ENCODE results near the gene EYA2. TPM values are rescaled to one million over a fixed set of nuclear protein-coding genes. Genes with fewer than 3 reads are reported as not detected.

EYA2 gene
- total RNA-seq, 1 donor from 2014 or later, result 15.4 TPM

- H3K27ac ChIP-seq, result peak overlapping the region; percentile 74 to 82
- H3K9me3 ChIP-seq, result no peaks in the 10 kb centered on the region
- no peaks in the 10 kb centered on the region for H3K36me3 ChIP-seq
- no peak for TF ChIP-seq CTCF (IDR thresholded peaks at IDR 0.05)
- no peak overlapping the region for H3K4me3 ChIP-seq
- no peaks in the 10 kb centered on the region for H3K27me3 ChIP-seq
- intact Hi-C loops (cut with DNase I), result no loop called here
- DNase-seq (ENCODE audit: low spot score in 2 of 2), result no peak
- H3K4me1 ChIP-seq, result peaks cover 3 to 12% of the 10 kb centered on the region in 2 donors
Observed at GRCh38 chr20:47118641-47119040, 224.0 kb downstream of the EYA2 start.

GRCh38 chr20:47120346-47120936, 225.8 kb downstream of the EYA2 start:
- DNase-seq (ENCODE audit: low spot score in 2 of 2), result no peak
- peaks cover 3 to 25% of the 10 kb centered on the region in 2 donors for H3K4me1 ChIP-seq
- no peak overlapping the region for H3K27ac ChIP-seq
- intact Hi-C loops (cut with DNase I), result loop anchor here (10.0 kb wide), 1 partner anchor 216 kb away; no protein-coding TSS in a partner anchor
- no peak for TF ChIP-seq CTCF (IDR thresholded peaks at IDR 0.05)
- H3K36me3 ChIP-seq, result no peaks in the 10 kb centered on the region
- no peak overlapping the region for H3K4me3 ChIP-seq
- no peaks in the 10 kb centered on the region for H3K9me3 ChIP-seq
- H3K27me3 ChIP-seq, result no peaks in the 10 kb centered on the region

GRCh38 chr20:47122560-47122959, 227.9 kb downstream of the EYA2 start:
- Histone ChIP-seq H3K9me3 (no peaks in the 10 kb centered on the region), H3K27ac (no peak overlapping the region), H3K4me3 (no peak overlapping the region), H3K27me3 (no peaks in the 10 kb centered on the region), H3K36me3 (no peaks in the 10 kb centered on the region), H3K4me1 (peaks cover 0 to 23% of the 10 kb centered on the region in 2 donors)
- intact Hi-C loops (cut with DNase I), result loop anchor here (10.0 kb wide), 1 partner anchor 218 kb away; no protein-coding TSS in a partner anchor
- TF ChIP-seq CTCF (IDR thresholded peaks at IDR 0.05), result no peak
- no peak for DNase-seq (ENCODE audit: low spot score in 2 of 2)

- Histone ChIP-seq H3K36me3 (no peaks in the 10 kb centered on the region), H3K4me3 (no peak overlapping the region), H3K27ac (peak overlapping the region; percentile 70 to 74), H3K4me1 (peaks cover 0 to 17% of the 10 kb centered on the region in 2 donors), H3K27me3 (no peaks in the 10 kb centered on the region), H3K9me3 (no peaks in the 10 kb centered on the region)
- no peak for TF ChIP-seq CTCF (IDR thresholded peaks at IDR 0.05)
- peak in 1 of 2 donors; percentile 72 for DNase-seq (ENCODE audit: low spot score in 2 of 2)
- intact Hi-C loops (cut with DNase I), result loop anchor here (10.0 kb wide), 1 partner anchor 219 kb away; no protein-coding TSS in a partner anchor
Observed at GRCh38 chr20:47124181-47124717, 229.6 kb downstream of the EYA2 start.

GRCh38 chr20:47125508-47125757, 230.8 kb downstream of the EYA2 start:
- TF ChIP-seq CTCF (IDR thresholded peaks at IDR 0.05), result no peak
- no peak overlapping the region for H3K4me3 ChIP-seq
- no peaks in the 10 kb centered on the region for H3K36me3 ChIP-seq
- H3K27me3 ChIP-seq, result no peaks in the 10 kb centered on the region
- no peaks in the 10 kb centered on the region for H3K9me3 ChIP-seq
- intact Hi-C loops (cut with DNase I), result loop anchor here (10.0 kb wide), 1 partner anchor 221 kb away; no protein-coding TSS in a partner anchor
- no peak for DNase-seq (ENCODE audit: low spot score in 2 of 2)
- H3K27ac ChIP-seq, result peak overlapping the region; percentile 46 to 51
- peaks cover 0 to 17% of the 10 kb centered on the region in 2 donors for H3K4me1 ChIP-seq
